K562 (cell line): ENCODE results near the gene METTL18. TPM values are rescaled to one million over a fixed set of nuclear protein-coding genes. Genes with fewer than 3 reads are reported as not detected.

Experiments
- ATAC-seq: fragments of 200-7000 bp; cut with Tn5 transposase; 3 replicates; pipeline ENCODE4 v1.9.1; 2020; ENCODE audit warnings: moderate library complexity
- BruUV-seq: library from RNA; stranded (reverse); fragments of 400-500 nt; replicated peaks from 2 replicates; lab custom pipeline; 2021; lab: Mats Ljungman, UMichigan
- CTCF ChIA-PET: fragments of 300-600 bp; formaldehyde crosslinking; extraction: SDS; loops from one replicate; lab custom pipeline; 2021; ENCODE audit warnings: low intra/inter-chr PET ratio; lab: Yijun Ruan, JAX
- POLR2A ChIA-PET: fragments of 300-600, 350-650 bp; sonication (Branson Sonifier 250); formaldehyde crosslinking; extraction: SDS; loops from one replicate; lab custom pipeline; 2021; ENCODE audit warnings: antibody characterized with exemption, inconsistent platforms; lab: Yijun Ruan, JAX
- DNase-seq, 4 experiments: peaks; one replicate each; pipeline versions ENCODE4 v3.0.0 to v3.0.0-alpha.2; 2011 to 2018; ENCODE audit warnings: low spot score in 3 of 4, mixed read lengths in 3 of 4; ENCODE audit errors: extremely low read depth in 1 of 4
- FAIRE-seq: peaks from 2 replicates; lab custom pipeline; 2011; peaks lifted over from hg19 to GRCh38; lab: Jason Lieb, UNC
- H2AFZ ChIP-seq: 2 replicates; pipeline ENCODE4 v1.6.0; 2011; ENCODE audit warnings: low read depth, low read length, control low read depth, inconsistent platforms
- H3K27ac ChIP-seq: fragments of 200-600 bp; 3 replicates; pipeline ENCODE4 v1.8.0; 2011; ENCODE audit warnings: low read depth, mild to moderate bottlenecking, control low read depth, inconsistent platforms, low read length, moderate library complexity, mixed read lengths; ENCODE audit errors: extremely low read depth
- H3K27me3 ChIP-seq, 2 experiments: fragments of 300-600 bp in 1 of 2; 2 replicates in 1 of 2; 3 replicates in 1 of 2; pipeline versions ENCODE4 v1.6.0 to v1.8.0; 2011; ENCODE audit warnings: inconsistent platforms in 2 of 2, low read length in 2 of 2, mild to moderate bottlenecking in 1 of 2, mixed read lengths in 1 of 2, moderate library complexity in 1 of 2; ENCODE audit not compliant: control insufficient read depth in 2 of 2, insufficient read depth in 2 of 2
- H3K36me3 ChIP-seq: fragments of 300-600 bp; 3 replicates; pipeline ENCODE4 v1.8.0; 2011; ENCODE audit warnings: mild to moderate bottlenecking, low read length, inconsistent platforms; ENCODE audit not compliant: control insufficient read depth, insufficient read depth
- H3K4me1 ChIP-seq, 2 experiments: fragments of 200-600 bp in 1 of 2; replicated peaks in 1 of 2; 2 replicates in 1 of 2; 3 replicates in 1 of 2; pipeline versions ENCODE4 v1.5.1 to v1.8.0; 2011; ENCODE audit warnings: inconsistent platforms in 2 of 2, low read length in 2 of 2, mild to moderate bottlenecking in 1 of 2, mixed read lengths in 1 of 2, moderate library complexity in 1 of 2; ENCODE audit not compliant: control insufficient read depth in 2 of 2, insufficient read depth in 2 of 2
- H3K4me2 ChIP-seq: 2 replicates; pipeline ENCODE4 v1.6.1; 2011; ENCODE audit warnings: low read length, control low read depth, inconsistent platforms, mixed read lengths; ENCODE audit not compliant: insufficient read depth
- H3K4me3 ChIP-seq: fragments of 200-600 bp; sonication (generic), shearing (Covaris generic); 2 replicates; pipeline ENCODE4 v1.5.1; 2016; ENCODE audit warnings: control low read depth, inconsistent platforms
- H3K79me2 ChIP-seq: fragments of 200-600 bp; 3 replicates; pipeline ENCODE4 v1.8.0; 2011; ENCODE audit warnings: low read length, inconsistent platforms; ENCODE audit not compliant: control insufficient read depth, insufficient read depth
- H3K9ac ChIP-seq, 2 experiments: 2 replicates each; pipeline versions ENCODE4 v1.6.0 to v1.6.1; 2011; ENCODE audit warnings: low read depth in 2 of 2, low read length in 2 of 2, control low read depth in 1 of 2, inconsistent platforms in 1 of 2, mild to moderate bottlenecking in 1 of 2, mixed read lengths in 1 of 2; ENCODE audit not compliant: insufficient read depth in 1 of 2
- H3K9me1 ChIP-seq: one replicate; pipeline ENCODE4 v1.6.0; 2011; ENCODE audit warnings: inconsistent platforms, mild to moderate bottlenecking, low read length, moderate library complexity; ENCODE audit not compliant: control insufficient read depth, insufficient read depth
- H3K9me3 ChIP-seq: replicated peaks from 2 replicates; pipeline ENCODE4 v1.5.1; 2011; ENCODE audit warnings: low read depth, low read length, inconsistent platforms; ENCODE audit not compliant: control insufficient read depth, insufficient read depth
- H4K20me1 ChIP-seq: replicated peaks from 2 replicates; pipeline ENCODE4 v1.6.1; 2011; ENCODE audit warnings: low read length, inconsistent platforms, mixed read lengths; ENCODE audit not compliant: control insufficient read depth, insufficient read depth
- ARID1B ChIP-seq: fragments of 450-650 bp; IDR thresholded peaks from 2 replicates; pipeline ENCODE4 v1.6.1; 2016; ENCODE audit warnings: antibody characterized with exemption, mild to moderate bottlenecking, inconsistent platforms
- BRF1 ChIP-seq: IDR thresholded peaks from 3 replicates; pipeline ENCODE4 v1.6.1; 2011; ENCODE audit warnings: borderline replicate concordance, mild to moderate bottlenecking; ENCODE audit not compliant: insufficient read length; ENCODE audit errors: extremely low read depth
- EGR1 ChIP-seq: fragments of 450-650 bp; conservative IDR thresholded peaks from 2 replicates; pipeline ENCODE4 v1.6.1; 2017; ENCODE audit warnings: mild to moderate bottlenecking
- EP400 ChIP-seq: fragments of 450-650 bp; IDR thresholded peaks from 2 replicates; pipeline ENCODE4 v1.6.1; 2017; ENCODE audit warnings: antibody characterized with exemption, mild to moderate bottlenecking, moderate library complexity
- MNT ChIP-seq, 2 experiments: fragments of 450-650 bp; conservative IDR thresholded peaks; 2 replicates each; pipeline ENCODE4 v1.6.1; 2017; ENCODE audit warnings: mild to moderate bottlenecking in 2 of 2, moderate library complexity in 2 of 2
- NFXL1 ChIP-seq: fragments of 450-650 bp; formaldehyde crosslinking; IDR thresholded peaks from 2 replicates; pipeline ENCODE4 v1.4.0; 2021; ENCODE audit warnings: mild to moderate bottlenecking
- RBM14 ChIP-seq: fragments of 200-400 bp; formaldehyde crosslinking; IDR thresholded peaks from 2 replicates; pipeline ENCODE4 v1.6.1; 2018; ENCODE audit warnings: low read depth, mild to moderate bottlenecking, low read length, moderate library complexity, borderline replicate concordance; ENCODE audit not compliant: insufficient read depth
- SETDB1 ChIP-seq: IDR thresholded peaks from one replicate; pipeline ENCODE4 v1.6.1; 2012; ENCODE audit warnings: low read length, control low read depth, inconsistent platforms
- ZBTB17 ChIP-seq: fragments of 450-650 bp; formaldehyde crosslinking; IDR thresholded peaks from 2 replicates; pipeline ENCODE4 v1.4.0; 2020; ENCODE audit warnings: mild to moderate bottlenecking
- ZMIZ1 ChIP-seq, 2 experiments: fragments of 150-350 bp in 1 of 2; IDR thresholded peaks; 2 replicates each; pipeline ENCODE4 v1.6.1; 2012 to 2016; ENCODE audit warnings: low read depth in 2 of 2, low read length in 2 of 2, mild to moderate bottlenecking in 1 of 2, moderate library complexity in 1 of 2
- ZNF584 ChIP-seq: fragments of 200-800 bp; sonication (Bioruptor generic); IDR thresholded peaks from 2 replicates; pipeline ENCODE4 v1.6.1; 2016; ENCODE audit warnings: low read depth, mild to moderate bottlenecking, missing genetic modification characterization, missing compliant biosample characterization
- ZNF668 ChIP-seq: fragments of 250-450 bp; sonication (Bioruptor Pico); IDR thresholded peaks from 2 replicates; pipeline ENCODE4 v1.8.0; 2022; ENCODE audit warnings: mild to moderate bottlenecking, inconsistent platforms
- WGBS: fragments of 100-300 bp; shearing (Covaris generic); methylation state at CpG from one replicate; pipeline ENCODE4 v1.1.6; 2016; ENCODE audit warnings: low coverage, mixed read lengths; ENCODE audit not compliant: insufficient coverage; ENCODE audit errors: missing lambda C conversion rate; 5-methylcytosine and 5-hydroxymethylcytosine counted together
- in situ Hi-C: fragments of 300-500 bp; cut with MboI; formaldehyde crosslinking; loops from 4 replicates; pipeline ENCODE4 v1.15.0; 2018; ENCODE audit warnings: inconsistent platforms, mixed read lengths
- intact Hi-C: fragments of 100-400 bp; cut with micrococcal nuclease; formaldehyde crosslinking; loops from 2 replicates; pipeline ENCODE4 v1.14.2; 2022
- polyA plus RNA-seq, 8 experiments: library from polyadenylated mRNA; depleted of rRNA in 4 of 8; stranded (reverse) in 5 of 8; unstranded in 3 of 8; fragments of >200 nt; fragmentation: Nextera tagmentation in 2 of 8; fragmentation: Illumina TruSeq in 1 of 8; extraction: Ambion mirVana in 2 of 8; extraction: Trizol in 1 of 8; gene quantifications; 2 replicates each; pipeline versions ENCODE4 v1.2.1 to v1.2.3, GENCODE V29; 2011 to 2014; ENCODE audit warnings: inconsistent platforms in 1 of 8, missing spikeins in 1 of 8
- total RNA-seq, 7 experiments: library from RNA; depleted of rRNA in 6 of 7; stranded (reverse); fragments of >200 nt in 6 of 7; fragmentation: Illumina TruSeq in 2 of 7; extraction: Trizol in 2 of 7; gene quantifications; 2 replicates each; pipeline versions ENCODE4 v1.2.1 to v1.2.3, GENCODE V29; 2011 to 2021; ENCODE audit warnings: low replicate concordance in 1 of 7

Gene METTL18
- total and polyA plus RNA-seq, 9 of the 15 experiments (the other 6 are each of a cell fraction or from before 2014, with no cell fraction given): 9.5 to 40.2 (median 14.7) TPM

- POLR2A ChIA-PET: interaction anchor here (0.7 kb wide), 1 partner anchor 419 kb away, joined by 3 read pairs; the partner anchor contains the start of gene BLZF1
- no peaks in the 10 kb centered on the region; a peak in 1 of 5 replicates for H3K4me1 ChIP-seq
- ATAC-seq (peak; percentile 61), DNase-seq (no peak), FAIRE-seq (no peak)
- no peaks in the 10 kb centered on the region for H3K9me3 ChIP-seq
- WGBS: 0% methylated on average over 3 of the region's 3 CpGs
- H3K27me3 ChIP-seq: peaks cover 2 to 14% of the 10 kb centered on the region in 2 experiments; a peak in 3 of 5 replicates
- intact Hi-C loops: no loop called here
- peaks cover under 1% of the 10 kb centered on the region; the same call in 1 of the 3 replicates for H3K36me3 ChIP-seq
- no peak for TF ChIP-seq SETDB1
- TF ChIP-seq EGR1: no peak
- no peak for TF ChIP-seq EP400
- TF ChIP-seq NFXL1 (CRISPR knock-in tag): no peak
- TF ChIP-seq ARID1B: no peak
- no peak for TF ChIP-seq ZMIZ1 (IDR thresholded peaks at IDR 0.05; ENCODE audit: low read depth in 2 of 2, low read length in 2 of 2)
- TF ChIP-seq ZBTB17: no peak
- TF ChIP-seq RBM14: no peak
- TF ChIP-seq MNT (conservative IDR thresholded peaks at IDR 0.05): no peak
- TF ChIP-seq ZNF668 (CRISPR knock-in tag): no peak
- TF ChIP-seq BRF1: no peak
- no peak for TF ChIP-seq ZNF584 (CRISPR knock-in tag)
- H3K79me2 ChIP-seq: no peaks in the 10 kb centered on the region
- in situ Hi-C loops: no loop called here
- H3K4me2 ChIP-seq: no peak overlapping the region
- BruUV-seq: no TSS peak
- no peaks in the 10 kb centered on the region for H4K20me1 ChIP-seq
- H2AFZ ChIP-seq: no peak overlapping the region
- CTCF ChIA-PET: no interaction called here
- no peak overlapping the region for H3K27ac ChIP-seq
- no peak overlapping the region for H3K9ac ChIP-seq
- H3K9me1 ChIP-seq: no peaks in the 10 kb centered on the region
- H3K4me3 ChIP-seq: no peak overlapping the region
Measured at GRCh38 chr1:169786974-169787373, 7.7 kb downstream of the METTL18 start.
